ENCODE data around the gene HNF1A. TPM values are rescaled to one million over a fixed set of nuclear protein-coding genes. Genes with fewer than 3 reads are reported as not detected.

The HNF1A gene, protein sequence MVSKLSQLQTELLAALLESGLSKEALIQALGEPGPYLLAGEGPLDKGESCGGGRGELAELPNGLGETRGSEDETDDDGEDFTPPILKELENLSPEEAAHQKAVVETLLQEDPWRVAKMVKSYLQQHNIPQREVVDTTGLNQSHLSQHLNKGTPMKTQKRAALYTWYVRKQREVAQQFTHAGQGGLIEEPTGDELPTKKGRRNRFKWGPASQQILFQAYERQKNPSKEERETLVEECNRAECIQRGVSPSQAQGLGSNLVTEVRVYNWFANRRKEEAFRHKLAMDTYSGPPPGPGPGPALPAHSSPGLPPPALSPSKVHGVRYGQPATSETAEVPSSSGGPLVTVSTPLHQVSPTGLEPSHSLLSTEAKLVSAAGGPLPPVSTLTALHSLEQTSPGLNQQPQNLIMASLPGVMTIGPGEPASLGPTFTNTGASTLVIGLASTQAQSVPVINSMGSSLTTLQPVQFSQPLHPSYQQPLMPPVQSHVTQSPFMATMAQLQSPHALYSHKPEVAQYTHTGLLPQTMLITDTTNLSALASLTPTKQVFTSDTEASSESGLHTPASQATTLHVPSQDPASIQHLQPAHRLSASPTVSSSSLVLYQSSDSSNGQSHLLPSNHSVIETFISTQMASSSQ
- total RNA-seq = not detected

DNA sequence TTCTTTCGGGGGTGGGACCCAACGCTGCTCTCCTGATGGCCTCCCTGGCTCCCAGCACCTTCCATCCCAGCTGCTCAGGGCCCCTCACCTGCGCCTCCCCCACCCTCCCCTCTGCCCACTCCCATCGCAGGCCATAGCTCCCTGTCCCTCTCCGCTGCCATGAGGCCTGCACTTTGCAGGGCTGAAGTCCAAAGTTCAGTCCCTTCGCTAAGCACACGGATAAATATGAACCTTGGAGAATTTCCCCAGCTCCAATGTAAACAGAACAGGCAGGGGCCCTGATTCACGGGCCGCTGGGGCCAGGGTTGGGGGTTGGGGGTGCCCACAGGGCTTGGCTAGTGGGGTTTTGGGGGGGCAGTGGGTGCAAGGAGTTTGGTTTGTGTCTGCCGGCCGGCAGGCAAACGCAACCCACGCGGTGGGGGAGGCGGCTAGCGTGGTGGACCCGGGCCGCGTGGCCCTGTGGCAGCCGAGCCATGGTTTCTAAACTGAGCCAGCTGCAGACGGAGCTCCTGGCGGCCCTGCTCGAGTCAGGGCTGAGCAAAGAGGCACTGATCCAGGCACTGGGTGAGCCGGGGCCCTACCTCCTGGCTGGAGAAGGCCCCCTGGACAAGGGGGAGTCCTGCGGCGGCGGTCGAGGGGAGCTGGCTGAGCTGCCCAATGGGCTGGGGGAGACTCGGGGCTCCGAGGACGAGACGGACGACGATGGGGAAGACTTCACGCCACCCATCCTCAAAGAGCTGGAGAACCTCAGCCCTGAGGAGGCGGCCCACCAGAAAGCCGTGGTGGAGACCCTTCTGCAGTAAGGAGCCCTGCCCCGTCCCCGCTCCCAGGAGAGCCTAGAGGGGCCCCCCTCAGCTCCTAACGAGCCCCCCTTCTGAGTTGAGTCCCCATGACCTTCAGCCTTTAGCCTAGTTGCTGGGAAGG lies at the start of gene HNF1A:
Gene HNF1A, plus strand, starts transcription at position 248 of the 924 bp plus-strand sequence. Its CDS starts 226 bp downstream, at position 474.
- Histone ChIP-seq H3K9ac (ENCODE audit: low read depth in 1 of 3, low read length in 3 of 3) (no peak within 1 kb of the TSS), H3K27ac (ENCODE audit: low read depth, low read length) (no peak within 1 kb of the TSS), H3K4me3 (ENCODE audit: low read length in 3 of 3) (no peak within 1 kb of the TSS), H3K27me3 (ENCODE audit: control insufficient read depth in 3 of 3, insufficient read depth in 3 of 3, low read length in 3 of 3) (no peaks in the 10 kb centered on the region), H3K36me3 (ENCODE audit: control insufficient read depth in 3 of 3, insufficient read depth in 3 of 3, low read length in 3 of 3) (no peaks in the 10 kb centered on the region), H3K4me1 (ENCODE audit: control insufficient read depth in 3 of 3, insufficient read depth in 3 of 3, low read length in 3 of 3) (no peaks in the 10 kb centered on the region), H3K9me3 (ENCODE audit: control insufficient read depth in 3 of 3, low read length in 3 of 3) (no peaks in the 10 kb centered on the region)

DNA sequence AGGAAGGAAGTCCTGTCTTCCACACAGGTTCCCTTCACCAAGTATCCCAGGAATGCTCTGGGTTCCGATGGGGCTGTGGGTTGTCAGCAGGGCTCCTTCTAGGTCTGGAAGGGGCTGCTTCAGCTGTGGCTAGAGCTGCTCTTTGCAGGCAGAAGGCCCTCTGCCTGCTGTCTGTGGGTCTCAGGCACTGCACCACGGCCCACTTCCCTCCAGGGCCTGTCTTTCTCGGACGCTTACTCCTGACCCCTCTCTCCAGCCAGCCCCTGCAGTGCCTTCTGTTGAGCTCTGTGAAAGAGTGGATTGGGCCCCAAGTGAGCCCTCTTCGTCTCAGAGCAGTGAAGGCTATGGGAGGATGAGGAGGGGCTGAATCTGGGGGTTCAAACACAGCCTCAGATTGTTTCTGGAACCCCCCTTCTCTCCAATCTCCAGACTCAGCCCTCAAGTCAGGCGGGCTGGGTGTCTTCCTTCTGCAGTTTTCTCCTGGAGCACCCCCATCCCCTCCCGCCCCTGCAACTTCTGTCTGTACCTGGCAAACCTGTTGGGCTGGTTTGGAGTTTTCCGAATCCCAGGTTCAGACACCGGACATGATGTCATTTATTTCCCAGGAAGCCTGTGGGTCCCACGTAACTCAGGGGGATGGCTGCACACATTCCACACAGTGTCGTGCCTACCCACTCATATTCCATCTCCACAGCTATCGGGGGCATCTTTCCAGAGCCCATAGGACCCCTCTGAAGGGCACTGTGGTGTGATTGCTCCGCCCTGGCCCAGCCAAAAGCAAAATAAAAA lies 49.3 kb upstream of the HNF1A start:
- Histone ChIP-seq H3K4me1 (ENCODE audit: control insufficient read depth in 3 of 3, insufficient read depth in 3 of 3, low read length in 3 of 3) (no peaks in the 10 kb centered on the region), H3K4me3 (ENCODE audit: low read length in 3 of 3) (no peak overlapping the region), H3K27ac (ENCODE audit: low read depth, low read length) (no peak overlapping the region), H3K27me3 (ENCODE audit: control insufficient read depth in 3 of 3, insufficient read depth in 3 of 3, low read length in 3 of 3) (no peaks in the 10 kb centered on the region), H3K9ac (ENCODE audit: low read depth in 1 of 3, low read length in 3 of 3) (no peak overlapping the region), H3K36me3 (ENCODE audit: control insufficient read depth in 3 of 3, insufficient read depth in 3 of 3, low read length in 3 of 3) (no peaks in the 10 kb centered on the region), H3K9me3 (ENCODE audit: control insufficient read depth in 3 of 3, low read length in 3 of 3) (no peaks in the 10 kb centered on the region)

- Histone ChIP-seq H3K4me3 (ENCODE audit: low read length in 3 of 3) (no peak overlapping the region), H3K9me3 (ENCODE audit: control insufficient read depth in 3 of 3, low read length in 3 of 3) (no peaks in the 10 kb centered on the region), H3K27me3 (ENCODE audit: control insufficient read depth in 3 of 3, insufficient read depth in 3 of 3, low read length in 3 of 3) (no peaks in the 10 kb centered on the region), H3K9ac (ENCODE audit: low read depth in 1 of 3, low read length in 3 of 3) (no peak overlapping the region), H3K36me3 (ENCODE audit: control insufficient read depth in 3 of 3, insufficient read depth in 3 of 3, low read length in 3 of 3) (no peaks in the 10 kb centered on the region), H3K27ac (ENCODE audit: low read depth, low read length) (no peak overlapping the region), H3K4me1 (ENCODE audit: control insufficient read depth in 3 of 3, insufficient read depth in 3 of 3, low read length in 3 of 3) (no peaks in the 10 kb centered on the region)
These were observed 48.3 kb upstream of the HNF1A start for GRCh38 chr12:120930032-120930431.

- Histone ChIP-seq H3K9me3 (ENCODE audit: control insufficient read depth in 3 of 3, low read length in 3 of 3) (no peaks in the 10 kb centered on the region), H3K9ac (ENCODE audit: low read depth in 1 of 3, low read length in 3 of 3) (no peak overlapping the region), H3K27ac (ENCODE audit: low read depth, low read length) (no peak overlapping the region), H3K4me1 (ENCODE audit: control insufficient read depth in 3 of 3, insufficient read depth in 3 of 3, low read length in 3 of 3) (no peaks in the 10 kb centered on the region), H3K36me3 (ENCODE audit: control insufficient read depth in 3 of 3, insufficient read depth in 3 of 3, low read length in 3 of 3) (no peaks in the 10 kb centered on the region), H3K27me3 (ENCODE audit: control insufficient read depth in 3 of 3, insufficient read depth in 3 of 3, low read length in 3 of 3) (peaks cover 0 to 2% (median 0%) of the 10 kb centered on the region in 3 donors), H3K4me3 (ENCODE audit: low read length in 3 of 3) (no peak overlapping the region)
These were observed 46.3 kb upstream of the HNF1A start for GRCh38 chr12:120932058-120932457.

DNA sequence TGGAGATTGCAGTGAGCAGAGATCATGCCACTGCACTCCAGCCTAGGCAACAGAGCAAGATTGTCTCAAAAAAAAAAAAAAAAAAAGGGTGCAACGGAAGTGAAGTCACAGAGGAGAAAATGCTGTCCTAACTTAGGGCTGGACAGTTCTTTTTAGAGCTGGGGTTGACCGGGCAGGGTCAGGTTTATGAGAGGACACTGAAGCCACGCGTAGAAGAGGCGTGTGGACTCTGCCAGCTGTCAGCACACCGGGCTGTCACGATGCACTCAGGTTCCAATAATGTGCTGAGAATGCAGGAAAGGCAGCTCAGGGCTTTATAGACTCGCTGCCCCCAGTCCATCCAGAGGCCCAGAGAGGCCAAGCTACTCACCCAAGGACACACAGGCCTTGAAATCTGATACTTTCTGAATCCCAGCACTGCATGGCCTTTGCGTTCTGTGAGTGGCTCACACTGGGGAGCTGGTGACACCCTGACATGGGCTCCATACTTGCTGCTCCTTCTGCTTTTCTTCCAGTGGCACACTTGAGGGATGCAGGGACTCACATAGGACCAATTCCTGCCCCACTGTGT lies 45.3 kb upstream of the HNF1A start:
- H3K27me3 ChIP-seq (ENCODE audit: control insufficient read depth in 3 of 3, insufficient read depth in 3 of 3, low read length in 3 of 3) = peaks cover 0 to 2% (median 0%) of the 10 kb centered on the region in 3 donors
- H3K4me1 ChIP-seq (ENCODE audit: control insufficient read depth in 3 of 3, insufficient read depth in 3 of 3, low read length in 3 of 3) = no peaks in the 10 kb centered on the region
- H3K9ac ChIP-seq (ENCODE audit: low read depth in 1 of 3, low read length in 3 of 3) = no peak overlapping the region
- H3K9me3 ChIP-seq (ENCODE audit: control insufficient read depth in 3 of 3, low read length in 3 of 3) = no peaks in the 10 kb centered on the region
- no peak overlapping the region for H3K27ac ChIP-seq (ENCODE audit: low read depth, low read length)
- H3K36me3 ChIP-seq (ENCODE audit: control insufficient read depth in 3 of 3, insufficient read depth in 3 of 3, low read length in 3 of 3) = no peaks in the 10 kb centered on the region
- no peak overlapping the region for H3K4me3 ChIP-seq (ENCODE audit: low read length in 3 of 3)

- no peak overlapping the region for H3K9ac ChIP-seq (ENCODE audit: low read depth in 1 of 3, low read length in 3 of 3)
- H3K27me3 ChIP-seq (ENCODE audit: control insufficient read depth in 3 of 3, insufficient read depth in 3 of 3, low read length in 3 of 3) = peaks cover 0 to 2% (median 0%) of the 10 kb centered on the region in 3 donors
- no peaks in the 10 kb centered on the region for H3K36me3 ChIP-seq (ENCODE audit: control insufficient read depth in 3 of 3, insufficient read depth in 3 of 3, low read length in 3 of 3)
- no peak overlapping the region for H3K27ac ChIP-seq (ENCODE audit: low read depth, low read length)
- no peak overlapping the region for H3K4me3 ChIP-seq (ENCODE audit: low read length in 3 of 3)
- H3K4me1 ChIP-seq (ENCODE audit: control insufficient read depth in 3 of 3, insufficient read depth in 3 of 3, low read length in 3 of 3) = no peaks in the 10 kb centered on the region
- no peaks in the 10 kb centered on the region for H3K9me3 ChIP-seq (ENCODE audit: control insufficient read depth in 3 of 3, low read length in 3 of 3)
These were observed 44.6 kb upstream of the HNF1A start for GRCh38 chr12:120933786-120934185.

GRCh38 chr12:120936197-120936596 lies 42.1 kb upstream of the HNF1A start:
- no peak overlapping the region for H3K4me3 ChIP-seq (ENCODE audit: low read length in 3 of 3)
- no peak overlapping the region for H3K27ac ChIP-seq (ENCODE audit: low read depth, low read length)
- no peaks in the 10 kb centered on the region for H3K4me1 ChIP-seq (ENCODE audit: control insufficient read depth in 3 of 3, insufficient read depth in 3 of 3, low read length in 3 of 3)
- H3K9ac ChIP-seq (ENCODE audit: low read depth in 1 of 3, low read length in 3 of 3) = no peak overlapping the region
- H3K27me3 ChIP-seq (ENCODE audit: control insufficient read depth in 3 of 3, insufficient read depth in 3 of 3, low read length in 3 of 3) = peaks cover 0 to 2% (median 2%) of the 10 kb centered on the region in 3 donors
- H3K9me3 ChIP-seq (ENCODE audit: control insufficient read depth in 3 of 3, low read length in 3 of 3) = no peaks in the 10 kb centered on the region
- no peaks in the 10 kb centered on the region for H3K36me3 ChIP-seq (ENCODE audit: control insufficient read depth in 3 of 3, insufficient read depth in 3 of 3, low read length in 3 of 3)

DNA sequence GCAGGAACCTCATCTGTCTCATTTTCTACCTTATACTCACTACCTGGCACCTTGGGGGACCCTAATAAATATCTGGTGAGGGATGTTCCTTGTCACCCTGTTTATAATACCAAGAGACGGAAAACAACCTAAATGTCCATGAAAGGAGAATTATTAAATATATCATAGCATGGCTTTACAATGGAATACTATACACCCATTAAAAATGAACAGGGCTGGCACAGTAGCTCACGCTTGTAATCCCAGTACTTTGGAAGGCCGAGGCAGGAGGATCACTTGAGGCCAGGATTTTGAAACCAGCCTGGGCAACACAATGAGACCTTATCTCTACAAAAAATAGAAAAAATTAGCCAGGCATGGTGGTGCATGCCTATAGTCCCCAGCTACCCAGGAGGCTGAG lies 39.8 kb upstream of the HNF1A start:
- Histone ChIP-seq H3K9ac (ENCODE audit: low read depth in 1 of 3, low read length in 3 of 3) (no peak overlapping the region), H3K4me3 (ENCODE audit: low read length in 3 of 3) (no peak overlapping the region), H3K27me3 (ENCODE audit: control insufficient read depth in 3 of 3, insufficient read depth in 3 of 3, low read length in 3 of 3) (peaks cover 0 to 2% (median 2%) of the 10 kb centered on the region in 3 donors), H3K27ac (ENCODE audit: low read depth, low read length) (no peak overlapping the region), H3K36me3 (ENCODE audit: control insufficient read depth in 3 of 3, insufficient read depth in 3 of 3, low read length in 3 of 3) (no peaks in the 10 kb centered on the region), H3K9me3 (ENCODE audit: control insufficient read depth in 3 of 3, low read length in 3 of 3) (no peaks in the 10 kb centered on the region), H3K4me1 (ENCODE audit: control insufficient read depth in 3 of 3, insufficient read depth in 3 of 3, low read length in 3 of 3) (no peaks in the 10 kb centered on the region)

- Histone ChIP-seq H3K27me3 (ENCODE audit: control insufficient read depth in 3 of 3, insufficient read depth in 3 of 3, low read length in 3 of 3) (peaks cover 0 to 2% (median 2%) of the 10 kb centered on the region in 3 donors), H3K9ac (ENCODE audit: low read depth in 1 of 3, low read length in 3 of 3) (no peak overlapping the region), H3K36me3 (ENCODE audit: control insufficient read depth in 3 of 3, insufficient read depth in 3 of 3, low read length in 3 of 3) (no peaks in the 10 kb centered on the region), H3K4me1 (ENCODE audit: control insufficient read depth in 3 of 3, insufficient read depth in 3 of 3, low read length in 3 of 3) (no peaks in the 10 kb centered on the region), H3K4me3 (ENCODE audit: low read length in 3 of 3) (no peak overlapping the region), H3K27ac (ENCODE audit: low read depth, low read length) (no peak overlapping the region), H3K9me3 (ENCODE audit: control insufficient read depth in 3 of 3, low read length in 3 of 3) (no peaks in the 10 kb centered on the region)
These were observed 38.8 kb upstream of the HNF1A start for GRCh38 chr12:120939523-120939922.

All from skeletal muscle tissue (tissue), 4 donors.